ENCODE results near the gene PRDX6. TPM values are rescaled to one million over a fixed set of nuclear protein-coding genes. Genes with fewer than 3 reads are reported as not detected.

The PRDX6 gene
- total and polyA plus RNA-seq, 2 of the 4 experiments (the other 2 are of a cell fraction), result 373 to 426 TPM

GRCh38 chr1:173447224-173447623 lies 29.9 kb upstream of the PRDX6 start:
- no peak overlapping the region for H3K4me3 ChIP-seq (ENCODE audit: insufficient read depth, low read depth, low read length)
- no peak overlapping the region for H2AK5ac ChIP-seq (ENCODE audit: low read depth, low read length)
- H2BK5ac ChIP-seq (ENCODE audit: low read depth, low read length, poor library complexity, severe bottlenecking), result no peak overlapping the region
- dilution Hi-C loops (cut with HindIII; ENCODE audit: low sequenced_read_pairs, unreplicated experiment) (no loop called here), in situ Hi-C loops (cut with MboI; ENCODE audit: low sequenced_read_pairs) (no loop called here), intact Hi-C loops (cut with micrococcal nuclease) (no loop called here)
- no peak for DNase-seq
- H3K27ac ChIP-seq (ENCODE audit: insufficient read depth, low read length), result no peak overlapping the region
- no TSS peak for BruUV-seq (replicated peaks)
- ChIA-PET CTCF (no interaction called here), POLR2A (ENCODE audit: unreplicated experiment) (no interaction called here)
- no peak overlapping the region for H4K8ac ChIP-seq (ENCODE audit: low read depth in 2 of 2, low read length in 2 of 2)
- H3K4ac ChIP-seq (ENCODE audit: low read depth, low read length), result no peak overlapping the region
- no peak for ATAC-seq (ENCODE audit: low read depth)
- H3K4me2 ChIP-seq (ENCODE audit: low read depth, low read length), result no peak overlapping the region
- no peaks in the 10 kb centered on the region for H3K36me3 ChIP-seq (ENCODE audit: control insufficient read depth, insufficient read depth, low read length)
- H2BK120ac ChIP-seq (ENCODE audit: low read depth, low read length), result no peak overlapping the region
- TF ChIP-seq MAZ (IDR thresholded peaks at IDR 0.05; ENCODE audit: borderline replicate concordance, low read depth, low read length) (no peak), RCOR1 (IDR thresholded peaks at IDR 0.05; ENCODE audit: insufficient replicate concordance, low read length) (no peak), ELK1 (IDR thresholded peaks at IDR 0.05; ENCODE audit: borderline replicate concordance, low read depth, low read length) (no peak), CTCF (conservative IDR thresholded peaks at IDR 0.05; ENCODE audit: low read depth, low read length) (no peak), BHLHE40 (IDR thresholded peaks at IDR 0.05; ENCODE audit: low read depth, low read length) (no peak), CHD1 (IDR thresholded peaks at IDR 0.05; ENCODE audit: low read depth, low read length) (no peak), RAD21 (IDR thresholded peaks at IDR 0.05; ENCODE audit: low read length) (no peak), CEBPB (IDR thresholded peaks at IDR 0.05; ENCODE audit: low read depth, low read length) (no peak), MAFK (IDR thresholded peaks at IDR 0.05; ENCODE audit: low read depth, low read length) (no peak)
- H3K23ac ChIP-seq (ENCODE audit: low read depth, low read length), result no peak overlapping the region
- H3K18ac ChIP-seq (ENCODE audit: low read depth, low read length), result no peak overlapping the region
- H3K4me1 ChIP-seq (ENCODE audit: control insufficient read depth, insufficient read depth, low read length), result peaks cover 7% of the 10 kb centered on the region
- no peak overlapping the region for H3K9ac ChIP-seq (ENCODE audit: low read depth, low read length)
- WGBS, 2 experiments (ENCODE audit: extremely low coverage in 2 of 2, insufficient read length in 1 of 2), result no CpG with 5 or more reads among the region's 1 CpG
- H4K20me1 ChIP-seq (ENCODE audit: insufficient read depth, low read length), result no peaks in the 10 kb centered on the region
- no peak overlapping the region for H2AK9ac ChIP-seq (replicated peaks; ENCODE audit: low read depth, low read length, poor library complexity)
- no peak overlapping the region for H3K56ac ChIP-seq (ENCODE audit: extremely low read depth, insufficient read depth, low read length)
- no peaks in the 10 kb centered on the region for H3K9me3 ChIP-seq (ENCODE audit: control insufficient read depth, insufficient read depth, low read length)
- H3K14ac ChIP-seq (replicated peaks; ENCODE audit: low read depth, low read length), result no peak overlapping the region
- no peak overlapping the region for H2BK20ac ChIP-seq (ENCODE audit: low read depth, low read length)
- H4K91ac ChIP-seq (ENCODE audit: insufficient read depth, low read depth, low read length), result no peak overlapping the region
- H4K5ac ChIP-seq (ENCODE audit: low read depth, low read length), result no peak overlapping the region
- no peak overlapping the region for H2AFZ ChIP-seq (replicated peaks; ENCODE audit: low read length, poor library complexity)
- H3K9me1 ChIP-seq (ENCODE audit: insufficient read depth, low read length), result no peaks in the 10 kb centered on the region
- peaks cover 5 to 11% of the 10 kb centered on the region in 2 experiments; a peak in 2 of 4 replicates for H3K79me1 ChIP-seq (ENCODE audit: low read depth in 1 of 2, low read length in 2 of 2)
- H2BK15ac ChIP-seq (ENCODE audit: low read depth, low read length), result no peak overlapping the region
- H3K27me3 ChIP-seq (ENCODE audit: control insufficient read depth, insufficient read depth, low read length), result no peaks in the 10 kb centered on the region

Data from IMR-90 (cell line).